Gastroesophageal sphincter (tissue), 4 donors: ENCODE data around the gene DBH. TPM values are rescaled to one million over a fixed set of nuclear protein-coding genes. Genes with fewer than 3 reads are reported as not detected.

ENCODE experiments used
- ATAC-seq: fragments of 150-250 bp; one replicate; pipeline ENCODE4 v1.9.1; 2016; ENCODE audit warnings: mild to moderate bottlenecking, moderate library complexity
- H3K27ac ChIP-seq, 4 donors: fragments of 200-600 bp; sonication (generic) in 3 of 4; 1 replicate in 3 of 4; 2 replicates in 1 of 4; pipeline ENCODE4 v1.5.1; 2016 to 2019
- H3K27me3 ChIP-seq: fragments of 200-600 bp; sonication (generic); one replicate; pipeline ENCODE4 v1.5.1; 2019
- H3K36me3 ChIP-seq, 2 donors: fragments of 200-600 bp; sonication (generic); one replicate each; pipeline ENCODE4 v1.5.1; 2019; ENCODE audit warnings: control low read depth in 1 of 2
- H3K4me1 ChIP-seq, 3 donors: fragments of 200-600 bp; sonication (generic); 1 replicate in 2 of 3; 2 replicates in 1 of 3; pipeline ENCODE4 v1.5.1; 2016 to 2019; ENCODE audit warnings: control low read depth in 2 of 3
- H3K4me3 ChIP-seq, 2 donors: fragments of 200-600 bp; sonication (generic); one replicate each; pipeline ENCODE4 v1.5.1; 2019; ENCODE audit warnings: mild to moderate bottlenecking in 1 of 2, moderate library complexity in 1 of 2
- H3K9me3 ChIP-seq, 3 donors: fragments of 200-600 bp; sonication (generic); one replicate each; pipeline ENCODE4 v1.5.1; 2017 to 2019; ENCODE audit warnings: control low read depth in 2 of 3
- EP300 ChIP-seq: sonication (generic); formaldehyde crosslinking; IDR thresholded peaks from one replicate; pipeline ENCODE4 v1.6.1; 2017; ENCODE audit warnings: antibody characterized with exemption, mild to moderate bottlenecking
- POLR2A ChIP-seq, 2 donors: fragments of 450-650 bp; IDR thresholded peaks; one replicate each; pipeline ENCODE4 v1.6.1; 2017; ENCODE audit warnings: antibody characterized with exemption in 2 of 2, mild to moderate bottlenecking in 2 of 2, moderate library complexity in 1 of 2
- POLR2AphosphoS5 ChIP-seq: sonication (generic); formaldehyde crosslinking; IDR thresholded peaks from one replicate; pipeline ENCODE4 v1.6.1; 2017; ENCODE audit warnings: antibody characterized with exemption
- WGBS, 2 donors: methylation state at CpG; one replicate each; pipeline ENCODE4 v1.1.5; 2018; ENCODE audit warnings: low coverage in 1 of 2; 5-methylcytosine and 5-hydroxymethylcytosine counted together
- total RNA-seq, 4 donors: library from RNA; depleted of rRNA; stranded (reverse); fragments of >200 nt; gene quantifications; one replicate each; pipeline ENCODE4 v1.1.0, GENCODE V29; 2016
- TF ChIP-seq, protein P1 (sequence below), 4 experiments: fragments of 200-600 bp in 2 of 4; fragments of 450-650 bp in 2 of 4; sonication (generic) in 1 of 4; IDR thresholded peaks; one replicate each; pipeline ENCODE4 v1.5.1; 2017 to 2019; ENCODE audit warnings: antibody characterized with exemption in 4 of 4, mild to moderate bottlenecking in 2 of 4, moderate library complexity in 2 of 4

The DBH gene
- total RNA-seq, 4 donors from 2014 or later = not detected

DNA sequence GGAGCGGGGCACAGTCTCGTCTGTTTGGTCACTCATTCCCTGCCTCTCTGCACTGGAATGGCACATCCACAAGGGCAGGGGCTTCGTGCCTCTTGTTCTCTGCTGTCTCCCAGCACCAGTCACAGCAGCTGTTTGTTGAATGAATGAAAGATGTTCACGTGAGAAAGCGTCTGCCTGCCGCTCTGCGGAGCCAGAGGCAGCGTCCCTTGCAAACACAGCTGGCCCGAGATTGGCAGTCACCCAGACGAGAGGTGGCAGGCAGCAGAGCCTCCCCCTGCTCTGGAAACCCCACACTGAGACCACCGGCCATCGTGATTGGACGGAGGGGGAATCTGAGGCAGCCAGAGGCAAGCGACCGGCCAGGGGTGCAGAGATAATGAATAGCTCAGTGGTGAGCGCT, 21.0 kb upstream of the DBH start:
- H3K27me3 ChIP-seq = peaks cover 83% of the 10 kb centered on the region
- WGBS, 2 donors = 80% methylated on average over 2 of the region's 16 CpGs; no CpG with 5 or more reads in 1 of the 2 donors
- no peak overlapping the region for H3K27ac ChIP-seq
- no peaks in the 10 kb centered on the region for H3K4me1 ChIP-seq
- TF ChIP-seq POLR2A (IDR thresholded peaks at IDR 0.05) = no peak
- no peak for TF ChIP-seq POLR2AphosphoS5
- TF ChIP-seq, protein P1, sequence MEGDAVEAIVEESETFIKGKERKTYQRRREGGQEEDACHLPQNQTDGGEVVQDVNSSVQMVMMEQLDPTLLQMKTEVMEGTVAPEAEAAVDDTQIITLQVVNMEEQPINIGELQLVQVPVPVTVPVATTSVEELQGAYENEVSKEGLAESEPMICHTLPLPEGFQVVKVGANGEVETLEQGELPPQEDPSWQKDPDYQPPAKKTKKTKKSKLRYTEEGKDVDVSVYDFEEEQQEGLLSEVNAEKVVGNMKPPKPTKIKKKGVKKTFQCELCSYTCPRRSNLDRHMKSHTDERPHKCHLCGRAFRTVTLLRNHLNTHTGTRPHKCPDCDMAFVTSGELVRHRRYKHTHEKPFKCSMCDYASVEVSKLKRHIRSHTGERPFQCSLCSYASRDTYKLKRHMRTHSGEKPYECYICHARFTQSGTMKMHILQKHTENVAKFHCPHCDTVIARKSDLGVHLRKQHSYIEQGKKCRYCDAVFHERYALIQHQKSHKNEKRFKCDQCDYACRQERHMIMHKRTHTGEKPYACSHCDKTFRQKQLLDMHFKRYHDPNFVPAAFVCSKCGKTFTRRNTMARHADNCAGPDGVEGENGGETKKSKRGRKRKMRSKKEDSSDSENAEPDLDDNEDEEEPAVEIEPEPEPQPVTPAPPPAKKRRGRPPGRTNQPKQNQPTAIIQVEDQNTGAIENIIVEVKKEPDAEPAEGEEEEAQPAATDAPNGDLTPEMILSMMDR (IDR thresholded peaks at IDR 0.05) = no peak
- no peak for TF ChIP-seq EP300
- H3K4me3 ChIP-seq = no peak overlapping the region
- ATAC-seq = no peak
- H3K9me3 ChIP-seq = no peaks in the 10 kb centered on the region
- H3K36me3 ChIP-seq = no peaks in the 10 kb centered on the region

DNA sequence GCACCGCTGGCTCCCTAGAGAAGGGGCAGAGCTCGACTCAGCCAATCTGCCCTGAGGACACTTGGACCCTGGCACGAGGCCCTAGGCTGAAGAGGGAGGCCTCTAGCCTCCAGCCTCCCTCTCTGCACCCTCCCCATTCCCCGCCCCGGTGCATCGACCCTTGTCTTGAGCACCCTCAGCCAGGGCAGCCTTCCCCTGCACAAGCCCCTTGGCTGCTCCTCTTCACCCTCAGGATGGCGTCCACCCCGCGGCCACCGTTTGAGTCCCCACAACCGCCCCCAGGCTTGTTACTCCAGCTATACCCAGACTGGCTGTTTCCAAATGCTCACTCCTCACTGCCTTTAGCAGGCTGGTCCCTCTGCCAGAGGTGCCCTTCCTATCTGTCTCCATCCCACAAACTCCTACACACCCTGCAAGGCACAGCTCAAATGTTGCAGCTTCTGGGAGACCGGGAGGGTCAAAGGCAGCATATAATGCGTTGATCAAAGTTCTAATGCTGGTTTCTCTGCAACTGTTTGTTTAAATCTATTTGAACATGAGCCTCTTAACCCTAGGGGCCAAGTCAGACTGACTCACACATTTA, 20.5 kb upstream of the DBH start:
- 72 to 90% methylated on average over 2 to 6 of the region's 13 CpGs for WGBS, 2 donors
- Histone ChIP-seq H3K27me3 (peaks cover 80% of the 10 kb centered on the region), H3K4me1 (no peaks in the 10 kb centered on the region), H3K9me3 (no peaks in the 10 kb centered on the region), H3K27ac (no peak overlapping the region), H3K36me3 (no peaks in the 10 kb centered on the region), H3K4me3 (no peak overlapping the region)
- TF ChIP-seq POLR2A (IDR thresholded peaks at IDR 0.05) = no peak
- no peak for TF ChIP-seq EP300
- TF ChIP-seq, protein P1 (IDR thresholded peaks at IDR 0.05) = no peak
- no peak for TF ChIP-seq POLR2AphosphoS5
- no peak for ATAC-seq

DNA sequence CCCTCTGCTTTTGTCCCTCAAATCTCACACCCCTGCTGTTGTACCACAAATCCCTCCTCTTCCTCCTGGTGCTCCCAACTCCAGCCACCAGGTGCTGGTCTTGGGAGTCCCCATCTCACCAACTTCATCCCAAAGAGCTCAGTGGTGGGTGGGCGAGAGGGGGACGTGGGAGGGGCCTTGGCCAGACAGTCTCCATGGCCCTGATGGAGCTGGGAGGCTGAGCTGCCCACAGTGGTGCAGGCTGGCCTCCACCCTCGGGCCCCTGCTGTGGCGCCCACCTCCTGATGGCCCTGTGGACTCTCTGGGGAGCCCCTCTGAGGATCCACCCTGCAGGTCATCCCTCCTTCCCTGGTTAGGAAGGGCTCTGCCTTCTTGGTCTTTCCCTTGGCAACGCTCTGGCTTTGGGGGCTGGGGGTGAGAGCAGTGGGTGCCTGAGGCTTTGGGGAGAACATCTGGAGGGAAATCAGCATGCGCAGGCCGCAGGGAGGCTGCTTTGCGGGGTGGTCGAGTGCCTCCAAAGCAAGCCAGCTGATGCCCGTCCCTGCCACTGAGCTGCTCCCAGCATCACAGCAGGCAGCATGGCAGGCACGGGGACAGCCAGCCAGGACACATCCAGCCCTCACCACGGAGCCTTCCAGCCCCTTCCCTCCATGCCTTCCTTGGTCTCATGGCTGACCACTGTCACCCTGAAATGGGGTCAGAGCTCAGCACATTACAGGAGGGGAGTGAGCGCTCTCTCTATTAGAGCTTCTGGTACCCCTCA, 19.3 kb upstream of the DBH start:
- Histone ChIP-seq H3K27me3 (peaks cover 77% of the 10 kb centered on the region), H3K36me3 (no peaks in the 10 kb centered on the region), H3K9me3 (no peaks in the 10 kb centered on the region), H3K4me3 (no peak overlapping the region), H3K27ac (no peak overlapping the region), H3K4me1 (no peaks in the 10 kb centered on the region)
- 50% methylated on average over 1 of the region's 13 CpGs; no CpG with 5 or more reads in 1 of the 2 donors for WGBS, 2 donors
- TF ChIP-seq, protein P1 (IDR thresholded peaks at IDR 0.05) = no peak
- TF ChIP-seq EP300 = no peak
- no peak for TF ChIP-seq POLR2AphosphoS5
- TF ChIP-seq POLR2A (IDR thresholded peaks at IDR 0.05) = no peak
- no peak for ATAC-seq

DNA sequence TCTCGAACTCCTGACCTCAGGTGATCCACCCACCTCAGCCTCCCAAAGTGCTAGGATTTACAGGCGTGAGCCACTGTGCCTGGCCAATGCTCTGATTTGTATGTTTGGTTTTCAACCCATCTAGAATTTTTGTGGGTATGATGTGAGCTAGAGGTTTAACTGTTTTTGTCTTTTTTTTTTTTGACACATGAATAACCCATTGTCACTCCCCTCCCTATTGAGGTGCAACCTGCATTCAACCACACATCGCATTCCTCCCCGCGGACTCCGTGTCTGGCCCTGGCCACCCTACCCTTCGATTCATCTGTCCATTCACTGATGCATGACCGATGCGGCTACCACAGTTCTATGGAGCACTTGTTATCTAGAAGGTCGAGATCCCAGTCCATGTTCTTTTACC, 17.4 kb upstream of the DBH start:
- no peak overlapping the region for H3K4me3 ChIP-seq
- H3K36me3 ChIP-seq = no peaks in the 10 kb centered on the region
- WGBS, 2 donors = 80 to 85% methylated on average over 6 to 9 of the region's 10 CpGs
- ATAC-seq = no peak
- H3K4me1 ChIP-seq = no peaks in the 10 kb centered on the region
- H3K27me3 ChIP-seq = peaks cover 76% of the 10 kb centered on the region
- no peak overlapping the region for H3K27ac ChIP-seq
- H3K9me3 ChIP-seq = no peaks in the 10 kb centered on the region
- no peak for TF ChIP-seq POLR2AphosphoS5
- TF ChIP-seq EP300 = no peak
- TF ChIP-seq POLR2A (IDR thresholded peaks at IDR 0.05) = no peak
- TF ChIP-seq, protein P1 (IDR thresholded peaks at IDR 0.05) = no peak

DNA sequence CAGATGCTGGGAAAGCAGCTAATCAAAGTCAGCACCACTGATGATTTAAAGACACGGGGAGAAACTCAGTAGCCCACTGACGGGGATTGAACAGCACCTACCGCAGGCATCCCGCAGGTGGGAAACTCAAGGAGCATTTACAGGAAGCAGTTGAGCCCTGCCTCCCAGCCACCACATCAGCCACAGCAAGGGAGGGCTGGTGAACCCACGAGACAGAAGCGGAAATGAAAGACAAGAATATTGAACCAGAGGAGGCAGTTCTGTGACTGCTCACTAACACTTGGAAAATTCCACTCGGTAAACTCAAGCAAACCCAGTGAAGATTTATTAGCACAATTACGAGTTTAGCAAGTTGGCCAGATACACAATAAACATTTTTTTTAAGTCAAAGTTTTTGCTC, 16.4 kb upstream of the DBH start:
- H3K27me3 ChIP-seq = peaks cover 76% of the 10 kb centered on the region
- TF ChIP-seq POLR2AphosphoS5 = no peak
- TF ChIP-seq POLR2A (IDR thresholded peaks at IDR 0.05) = no peak
- TF ChIP-seq EP300 = no peak
- H3K4me1 ChIP-seq = no peaks in the 10 kb centered on the region
- no peaks in the 10 kb centered on the region for H3K9me3 ChIP-seq
- WGBS, 2 donors = 12% methylated on average over 7 to 8 of the region's 8 CpGs
- no peak for ATAC-seq
- H3K36me3 ChIP-seq = no peaks in the 10 kb centered on the region
- no peak overlapping the region for H3K4me3 ChIP-seq
- H3K27ac ChIP-seq = no peak overlapping the region
